ENCODE results near the gene ST8SIA4. TPM values are rescaled to one million over a fixed set of nuclear protein-coding genes. Genes with fewer than 3 reads are reported as not detected.

Gene ST8SIA4, protein sequence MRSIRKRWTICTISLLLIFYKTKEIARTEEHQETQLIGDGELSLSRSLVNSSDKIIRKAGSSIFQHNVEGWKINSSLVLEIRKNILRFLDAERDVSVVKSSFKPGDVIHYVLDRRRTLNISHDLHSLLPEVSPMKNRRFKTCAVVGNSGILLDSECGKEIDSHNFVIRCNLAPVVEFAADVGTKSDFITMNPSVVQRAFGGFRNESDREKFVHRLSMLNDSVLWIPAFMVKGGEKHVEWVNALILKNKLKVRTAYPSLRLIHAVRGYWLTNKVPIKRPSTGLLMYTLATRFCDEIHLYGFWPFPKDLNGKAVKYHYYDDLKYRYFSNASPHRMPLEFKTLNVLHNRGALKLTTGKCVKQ
- total RNA-seq (2014; rRNA removed; shearing (Covaris generic)) = not detected in 2 replicates

GRCh38 chr5:100903039-100903887 is at the start of gene ST8SIA4:
ST8SIA4 (minus strand) TSS chr5:100903282; CDS start chr5:100902955, 327 bp downstream.
- H3K36me3 ChIP-seq = no peaks in the 10 kb centered on the region
- no peak within 1 kb of the TSS for H3K4me3 ChIP-seq
- no peak within 1 kb of the TSS for H3K27ac ChIP-seq
- 0 out of 2 replicates have a peak, but pooled peaks cover 3% of the 10 kb centered on the region for H3K9me3 ChIP-seq (replicated peaks)
- peaks cover 4% of the 10 kb centered on the region; the same call in 1 of the 2 replicates for H3K4me1 ChIP-seq (replicated peaks)
- peaks cover 49% of the 10 kb centered on the region for H3K27me3 ChIP-seq (replicated peaks)
- no peak for DNase-seq (ENCODE audit: low read depth in 1 of 2, low spot score in 2 of 2)

GRCh38 chr5:100950985-100951384 is 47.9 kb upstream of the ST8SIA4 start:
- Histone ChIP-seq H3K9me3 (replicated peaks) (0 out of 2 replicates have a peak, but pooled peaks cover 2% of the 10 kb centered on the region), H3K4me3 (no peak overlapping the region), H3K27me3 (replicated peaks) (no peaks in the 10 kb centered on the region), H3K36me3 (no peaks in the 10 kb centered on the region), H3K4me1 (replicated peaks) (no peaks in the 10 kb centered on the region), H3K27ac (no peak overlapping the region)
- no peak for DNase-seq (ENCODE audit: low read depth in 1 of 2, low spot score in 2 of 2)

- H3K4me1 ChIP-seq (replicated peaks) = no peaks in the 10 kb centered on the region
- no peak for DNase-seq (ENCODE audit: low read depth in 1 of 2, low spot score in 2 of 2)
- H3K36me3 ChIP-seq = no peaks in the 10 kb centered on the region
- no peak overlapping the region for H3K4me3 ChIP-seq
- no peaks in the 10 kb centered on the region for H3K27me3 ChIP-seq (replicated peaks)
- no peaks in the 10 kb centered on the region for H3K9me3 ChIP-seq (replicated peaks)
- H3K27ac ChIP-seq = no peak overlapping the region
Measured at GRCh38 chr5:100913298-100913697, 10.2 kb upstream of the ST8SIA4 start.

- Histone ChIP-seq H3K27me3 (replicated peaks) (peaks cover 12% of the 10 kb centered on the region), H3K4me1 (replicated peaks) (no peaks in the 10 kb centered on the region), H3K4me3 (no peak overlapping the region), H3K9me3 (replicated peaks) (no peaks in the 10 kb centered on the region), H3K27ac (no peak overlapping the region), H3K36me3 (no peaks in the 10 kb centered on the region)
- DNase-seq (ENCODE audit: low read depth in 1 of 2, low spot score in 2 of 2) = no peak
Measured at GRCh38 chr5:100909034-100909433, 6.0 kb upstream of the ST8SIA4 start.

DNA sequence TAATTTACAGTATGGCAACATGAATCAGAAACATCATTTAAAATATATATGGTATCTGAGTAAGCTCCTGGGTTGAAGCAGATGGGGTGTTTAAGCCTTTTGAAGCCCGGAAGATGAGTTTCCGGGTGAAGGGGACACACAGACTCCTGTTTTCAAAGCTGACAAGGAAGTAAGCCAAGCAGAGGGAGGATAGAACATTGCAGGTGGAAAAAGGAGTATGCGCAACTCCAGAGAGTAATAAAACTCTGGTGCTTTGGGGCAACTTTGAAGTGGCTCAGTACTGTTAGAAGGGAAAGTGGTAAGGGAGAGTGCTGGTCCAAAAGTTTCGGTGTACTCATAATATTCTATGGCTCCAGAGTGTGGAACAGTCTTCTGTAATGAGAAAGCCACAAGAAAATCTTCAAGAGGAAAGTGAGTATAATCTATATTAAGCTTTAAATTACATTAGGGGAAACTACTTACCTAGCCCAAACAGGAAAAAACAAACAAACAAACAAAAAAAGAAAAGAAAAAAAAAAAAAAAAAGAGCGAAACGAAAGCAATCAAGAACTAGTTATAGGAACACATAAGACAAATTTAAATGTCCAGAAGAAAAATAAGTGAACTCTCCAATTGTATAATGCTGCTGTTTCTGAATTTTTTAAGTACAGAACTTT is 2.3 kb upstream of the ST8SIA4 start:
- no peak for DNase-seq (ENCODE audit: low read depth in 1 of 2, low spot score in 2 of 2)
- H3K27ac ChIP-seq = no peak overlapping the region
- H3K9me3 ChIP-seq (replicated peaks) = 0 out of 2 replicates have a peak, but pooled peaks cover 3% of the 10 kb centered on the region
- no peaks in the 10 kb centered on the region for H3K36me3 ChIP-seq
- peaks cover 44% of the 10 kb centered on the region for H3K27me3 ChIP-seq (replicated peaks)
- H3K4me3 ChIP-seq = no peak overlapping the region
- peaks cover 4% of the 10 kb centered on the region; the same call in 1 of the 2 replicates for H3K4me1 ChIP-seq (replicated peaks)

- peaks cover 4% of the 10 kb centered on the region; the same call in 1 of the 2 replicates for H3K4me1 ChIP-seq (replicated peaks)
- H3K4me3 ChIP-seq = no peak overlapping the region
- no peak for DNase-seq (ENCODE audit: low read depth in 1 of 2, low spot score in 2 of 2)
- H3K36me3 ChIP-seq = no peaks in the 10 kb centered on the region
- H3K27me3 ChIP-seq (replicated peaks) = peaks cover 49% of the 10 kb centered on the region
- no peak overlapping the region for H3K27ac ChIP-seq
- H3K9me3 ChIP-seq (replicated peaks) = 0 out of 2 replicates have a peak, but pooled peaks cover 3% of the 10 kb centered on the region
Measured at GRCh38 chr5:100904259-100904861, 1.3 kb upstream of the ST8SIA4 start.

DNA sequence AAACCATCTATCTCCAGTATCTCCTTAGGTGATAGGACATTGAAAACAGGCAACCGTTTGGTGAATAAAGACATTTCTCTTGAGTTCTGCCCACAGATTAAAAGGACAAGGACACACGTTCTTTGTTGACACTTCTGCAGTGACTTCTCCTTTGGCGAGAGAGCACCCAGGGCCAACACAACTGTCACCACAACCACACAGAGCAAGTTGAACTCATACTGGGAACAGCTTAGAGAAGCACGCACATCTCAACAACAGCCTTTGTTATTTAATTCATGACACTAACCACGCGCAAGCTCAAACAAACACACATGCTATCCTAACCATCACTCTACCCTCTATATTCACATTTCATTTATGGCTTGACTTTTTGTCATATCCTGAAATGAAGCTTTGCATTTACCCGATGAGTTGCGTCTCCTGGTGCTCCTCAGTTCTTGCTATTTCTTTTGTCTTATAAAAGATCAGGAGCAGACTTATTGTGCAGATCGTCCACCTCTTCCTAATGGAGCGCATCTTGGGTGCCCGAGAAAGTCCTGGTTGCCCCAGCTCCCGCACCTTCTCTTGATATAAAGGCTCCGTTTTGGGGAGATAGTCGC is 543 bp downstream of the ST8SIA4 start:
- no peak for DNase-seq (ENCODE audit: low read depth in 1 of 2, low spot score in 2 of 2)
- peaks cover 49% of the 10 kb centered on the region for H3K27me3 ChIP-seq (replicated peaks)
- H3K27ac ChIP-seq = no peak overlapping the region
- H3K36me3 ChIP-seq = no peaks in the 10 kb centered on the region
- H3K4me3 ChIP-seq = no peak overlapping the region
- H3K9me3 ChIP-seq (replicated peaks) = 0 out of 2 replicates have a peak, but pooled peaks cover 3% of the 10 kb centered on the region
- H3K4me1 ChIP-seq (replicated peaks) = peaks cover 4% of the 10 kb centered on the region; the same call in 1 of the 2 replicates

DNA sequence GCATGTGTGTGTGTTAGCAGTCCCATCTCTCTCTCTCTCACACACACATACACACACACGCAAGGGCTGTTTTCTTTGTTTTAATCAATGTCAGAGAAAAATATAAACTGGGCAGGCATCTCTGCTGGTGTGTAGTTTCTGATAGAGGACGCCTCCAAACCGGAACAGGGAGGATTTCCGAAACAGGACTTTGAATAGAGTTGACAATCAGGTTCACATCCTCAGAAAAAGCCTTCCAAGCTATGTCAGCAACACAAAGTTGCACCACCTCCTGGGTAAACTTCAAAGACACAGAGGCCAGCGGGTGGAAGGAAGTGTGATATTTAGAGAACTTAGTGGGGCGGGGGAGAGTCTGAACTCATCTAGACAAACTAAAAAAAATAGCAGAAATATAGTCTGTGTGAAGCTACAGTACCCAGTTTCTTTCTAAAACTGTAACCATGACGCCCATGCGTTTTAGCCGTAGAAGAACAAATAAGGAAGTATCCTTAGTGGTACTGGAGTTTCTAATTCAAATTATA is 1.2 kb downstream of the ST8SIA4 start:
- no peak overlapping the region for H3K4me3 ChIP-seq
- peaks cover 49% of the 10 kb centered on the region for H3K27me3 ChIP-seq (replicated peaks)
- H3K27ac ChIP-seq = no peak overlapping the region
- DNase-seq (ENCODE audit: low read depth in 1 of 2, low spot score in 2 of 2) = no peak
- 0 out of 2 replicates have a peak, but pooled peaks cover 3% of the 10 kb centered on the region for H3K9me3 ChIP-seq (replicated peaks)
- peaks cover 4% of the 10 kb centered on the region; the same call in 1 of the 2 replicates for H3K4me1 ChIP-seq (replicated peaks)
- no peaks in the 10 kb centered on the region for H3K36me3 ChIP-seq

DNA sequence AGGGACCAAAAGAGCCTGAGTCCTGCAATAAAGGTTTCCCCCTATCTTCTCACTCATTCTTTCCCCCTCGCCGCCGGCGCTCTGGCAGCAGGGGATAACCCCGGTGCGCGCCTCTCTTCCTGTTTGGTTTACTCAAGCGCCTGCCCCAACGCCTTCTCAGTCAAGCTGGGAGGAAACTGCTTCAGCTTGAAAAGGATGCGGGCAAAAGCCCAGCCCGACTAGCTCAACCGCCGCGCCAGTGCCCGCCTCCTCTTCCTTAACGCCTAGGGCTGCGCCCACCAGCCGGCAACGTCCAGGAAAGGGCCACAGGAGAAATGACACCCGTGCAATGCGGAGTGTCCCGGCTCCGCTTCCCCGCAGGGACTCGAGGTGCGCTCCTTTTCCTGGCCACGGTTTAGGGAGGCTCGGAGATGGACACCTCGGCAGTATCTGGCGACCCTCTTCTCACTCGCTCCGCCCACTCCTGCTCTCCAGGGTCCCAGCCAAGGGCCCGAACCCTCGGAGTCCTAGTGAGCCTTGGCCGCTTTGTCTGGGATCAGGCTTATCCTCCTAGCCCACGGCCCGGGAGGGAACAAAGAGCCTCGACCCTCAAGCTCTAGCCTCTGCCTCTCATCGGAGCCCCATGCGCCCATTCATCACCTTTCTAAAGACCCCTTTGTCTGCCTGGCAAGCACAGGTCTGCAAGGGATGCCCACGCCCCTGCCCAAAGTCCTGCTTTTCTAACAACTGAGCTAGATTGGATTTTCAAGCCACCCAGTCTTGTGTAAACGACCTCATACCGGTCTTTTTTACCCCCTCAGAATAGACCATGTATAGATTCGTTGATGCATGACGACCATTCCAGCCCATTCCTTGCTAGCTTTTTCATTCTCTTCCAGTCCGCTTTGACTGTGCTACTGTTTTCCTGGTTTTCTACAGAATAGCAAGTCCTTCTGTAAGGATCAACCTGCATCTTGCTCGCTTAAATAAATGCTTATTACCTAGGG is 2.0 kb downstream of the ST8SIA4 start:
- Histone ChIP-seq H3K27ac (no peak overlapping the region), H3K27me3 (replicated peaks) (peaks cover 49% of the 10 kb centered on the region), H3K9me3 (replicated peaks) (0 out of 2 replicates have a peak, but pooled peaks cover 3% of the 10 kb centered on the region), H3K4me1 (replicated peaks) (peaks cover 4% of the 10 kb centered on the region; the same call in 1 of the 2 replicates), H3K36me3 (no peaks in the 10 kb centered on the region), H3K4me3 (peak overlapping the region; percentile 21)
- peak in 1 of 2 experiments; percentile 49 for DNase-seq (ENCODE audit: low read depth in 1 of 2, low spot score in 2 of 2)

DNA sequence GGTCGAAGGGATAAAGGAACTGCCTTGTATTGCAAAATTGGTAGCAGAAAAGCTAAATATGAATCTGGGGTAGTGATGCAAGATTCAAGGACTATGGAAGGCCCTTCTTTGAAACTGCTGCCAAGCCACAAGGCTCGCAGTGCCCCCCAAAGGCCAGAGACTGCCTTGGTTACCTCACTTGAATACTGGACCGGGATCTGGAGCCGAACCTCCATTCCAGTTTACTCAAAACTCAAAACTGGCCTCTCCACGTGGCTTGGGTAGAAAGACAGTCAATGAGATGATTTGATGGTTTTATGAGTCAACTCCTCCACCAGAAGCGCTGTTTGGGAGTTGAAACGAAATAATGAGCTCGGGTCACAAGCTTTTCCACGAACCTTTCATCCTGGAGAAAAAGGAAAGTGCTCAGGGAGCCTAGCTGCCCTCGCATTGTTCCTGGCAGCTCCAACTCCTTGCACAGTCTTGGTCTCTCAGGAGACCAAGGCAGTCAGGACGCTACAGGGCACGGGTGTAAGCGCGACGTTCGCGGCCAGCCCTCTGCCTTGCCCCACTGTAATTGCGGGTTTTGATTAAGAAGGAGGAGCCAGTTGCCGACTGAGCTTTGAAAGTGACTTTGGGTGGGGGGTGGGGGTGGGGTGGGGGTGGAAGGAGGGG is 2.8 kb downstream of the ST8SIA4 start:
- no peaks in the 10 kb centered on the region for H3K36me3 ChIP-seq
- no peak for DNase-seq (ENCODE audit: low read depth in 1 of 2, low spot score in 2 of 2)

GRCh38 chr5:100899675-100900074 is 3.4 kb downstream of the ST8SIA4 start:
- Histone ChIP-seq H3K9me3 (replicated peaks) (0 out of 2 replicates have a peak, but pooled peaks cover 3% of the 10 kb centered on the region), H3K36me3 (no peaks in the 10 kb centered on the region), H3K27ac (no peak overlapping the region), H3K27me3 (replicated peaks) (peaks cover 44% of the 10 kb centered on the region), H3K4me1 (replicated peaks) (peaks cover 4% of the 10 kb centered on the region; the same call in 1 of the 2 replicates), H3K4me3 (no peak overlapping the region)
- no peak for DNase-seq (ENCODE audit: low read depth in 1 of 2, low spot score in 2 of 2)

More for the DNA sequence above, 2.8 kb downstream of the ST8SIA4 start:
- H3K27ac ChIP-seq = no peak overlapping the region
- H3K27me3 ChIP-seq (replicated peaks) = peaks cover 49% of the 10 kb centered on the region
- H3K9me3 ChIP-seq (replicated peaks) = 0 out of 2 replicates have a peak, but pooled peaks cover 3% of the 10 kb centered on the region
- peaks cover 4% of the 10 kb centered on the region; the same call in 1 of the 2 replicates for H3K4me1 ChIP-seq (replicated peaks)
- no peak overlapping the region for H3K4me3 ChIP-seq

All from SJSA1 (cell line).